ENCODE measurements around the gene TMEM252. TPM values are rescaled to one million over a fixed set of nuclear protein-coding genes. Genes with fewer than 3 reads are reported as not detected.

TMEM252 gene
- total RNA-seq, 4 donors from 2014 or later, result 0.34 TPM; not detected in 3

GRCh38 chr9:68495247-68495646 lies 45.4 kb downstream of the TMEM252 start:
- peaks cover 48 to 86% (median 77%) of the 10 kb centered on the region in 4 donors for H3K4me1 ChIP-seq

GRCh38 chr9:68493958-68494577 lies 46.6 kb downstream of the TMEM252 start:
- intact Hi-C loops (cut with DNase I), result no loop called here
- Histone ChIP-seq H3K9me3 (no peaks in the 10 kb centered on the region), H3K27me3 (no peaks in the 10 kb centered on the region), H3K4me3 (no peak overlapping the region), H3K36me3 (peaks cover 3 to 26% (median 11%) of the 10 kb centered on the region in 4 donors), H3K27ac (replicated peaks in 1 of 4) (peak overlapping the region; percentile 85 to 89 (median 88)), H3K4me1 (peaks cover 40 to 86% (median 78%) of the 10 kb centered on the region in 4 donors)
- TF ChIP-seq POLR2A (IDR thresholded peaks at IDR 0.05; ENCODE audit: low read depth) (no peak), EP300 (IDR thresholded peaks at IDR 0.05) (peak; percentile 4), CTCF (IDR thresholded peaks at IDR 0.05) (no peak), POLR2AphosphoS5 (IDR thresholded peaks at IDR 0.05) (peak in 1 of 2 donors; percentile 77)
- WGBS, result 45% methylated on average over 3 of the region's 3 CpGs
- no peak for DNase-seq (ENCODE audit: extremely low spot score)

More at GRCh38 chr9:68495247-68495646, 45.4 kb downstream of the TMEM252 start:
- TF ChIP-seq POLR2AphosphoS5 (IDR thresholded peaks at IDR 0.05), result no peak
- TF ChIP-seq POLR2A (IDR thresholded peaks at IDR 0.05; ENCODE audit: low read depth), result no peak
- TF ChIP-seq CTCF (IDR thresholded peaks at IDR 0.05), result no peak
- TF ChIP-seq EP300 (IDR thresholded peaks at IDR 0.05), result no peak
- peaks cover 3 to 26% (median 17%) of the 10 kb centered on the region in 4 donors for H3K36me3 ChIP-seq
- intact Hi-C loops (cut with DNase I), result loop anchor here (5.0 kb wide), 1 partner anchor 43 kb away; no protein-coding TSS in a partner anchor
- no peaks in the 10 kb centered on the region for H3K27me3 ChIP-seq
- 41% methylated on average over 1 of the region's 1 CpG for whole genome bisulfite sequencing
- H3K4me3 ChIP-seq, result no peak overlapping the region
- H3K9me3 ChIP-seq, result no peaks in the 10 kb centered on the region
- DNase-seq (ENCODE audit: extremely low spot score), result no peak
- peak overlapping the region; percentile 85 to 89 (median 88) for H3K27ac ChIP-seq (replicated peaks in 1 of 4)

- DNase-seq (ENCODE audit: extremely low spot score), result no peak
- no peaks in the 10 kb centered on the region for H3K9me3 ChIP-seq
- peaks cover 1 to 26% (median 12%) of the 10 kb centered on the region in 4 donors for H3K36me3 ChIP-seq
- H3K27ac ChIP-seq (replicated peaks in 1 of 4), result peak overlapping the region; percentile 85 to 89 (median 88)
- H3K27me3 ChIP-seq, result no peaks in the 10 kb centered on the region
- intact Hi-C loops (cut with DNase I), result no loop called here
- TF ChIP-seq POLR2AphosphoS5 (IDR thresholded peaks at IDR 0.05) (no peak), EP300 (IDR thresholded peaks at IDR 0.05) (no peak), CTCF (IDR thresholded peaks at IDR 0.05) (no peak), POLR2A (IDR thresholded peaks at IDR 0.05; ENCODE audit: low read depth) (no peak)
- H3K4me1 ChIP-seq, result peaks cover 40 to 81% (median 74%) of the 10 kb centered on the region in 4 donors
- no peak overlapping the region for H3K4me3 ChIP-seq
Measured at GRCh38 chr9:68493541-68493940, 47.1 kb downstream of the TMEM252 start.

- DNase-seq (ENCODE audit: extremely low spot score), result no peak
- Histone ChIP-seq H3K27ac (replicated peaks in 1 of 4) (peak overlapping the region; percentile 85 to 89 (median 88)), H3K9me3 (no peaks in the 10 kb centered on the region), H3K4me1 (peaks cover 38 to 81% (median 79%) of the 10 kb centered on the region in 4 donors), H3K36me3 (peaks cover 0 to 28% (median 14%) of the 10 kb centered on the region in 4 donors), H3K27me3 (no peaks in the 10 kb centered on the region), H3K4me3 (no peak overlapping the region)
- 43% methylated on average over 6 of the region's 6 CpGs for WGBS
- no peak for TF ChIP-seq POLR2AphosphoS5 (IDR thresholded peaks at IDR 0.05)
- no peak for TF ChIP-seq EP300 (IDR thresholded peaks at IDR 0.05)
- no peak for TF ChIP-seq POLR2A (IDR thresholded peaks at IDR 0.05; ENCODE audit: low read depth)
- no peak for TF ChIP-seq CTCF (IDR thresholded peaks at IDR 0.05)
- intact Hi-C loops (cut with DNase I), result no loop called here
Measured at GRCh38 chr9:68492806-68493205, 47.9 kb downstream of the TMEM252 start.
